ENCODE measurements around the gene RIN3.

- TF ChIP-seq POLR2A (IDR thresholded peaks at IDR 0.05; ENCODE audit: low read depth, low read length) (no peak), BHLHE40 (IDR thresholded peaks at IDR 0.05; ENCODE audit: borderline replicate concordance in 1 of 2, low read depth in 2 of 2, low read length in 1 of 2) (no peak), NR2C1 (IDR thresholded peaks at IDR 0.05) (no peak), STAT1 (conservative IDR thresholded peaks at IDR 0.05) (no peak), CTCF (IDR thresholded peaks at IDR 0.05 in 2 of 3, conservative IDR thresholded peaks at IDR 0.05 in 1 of 3; ENCODE audit: control insufficient read depth in 2 of 3, extremely low read depth in 1 of 3, insufficient read depth in 1 of 3, low read depth in 3 of 3, low read length in 3 of 3) (no peak), USF2 (IDR thresholded peaks at IDR 0.05; ENCODE audit: borderline replicate concordance, low read depth, low read length) (no peak), GABPA (IDR thresholded peaks at IDR 0.05; ENCODE audit: low read depth) (no peak), ATF3 (IDR thresholded peaks at IDR 0.05; ENCODE audit: borderline replicate concordance, extremely low read depth, low read depth, low read length) (no peak), FOXM1 (IDR thresholded peaks at IDR 0.05; ENCODE audit: low read depth, low read length) (no peak), ZSCAN29 (IDR thresholded peaks at IDR 0.05) (no peak), ETV6 (conservative IDR thresholded peaks at IDR 0.05 in 1 of 2, IDR thresholded peaks at IDR 0.05 in 1 of 2; ENCODE audit: borderline replicate concordance in 1 of 2, low read depth in 1 of 2) (no peak), ESRRA (IDR thresholded peaks at IDR 0.05; ENCODE audit: low read length) (no peak), YY1 (IDR thresholded peaks at IDR 0.05; ENCODE audit: low read depth, low read length) (no peak), PML (IDR thresholded peaks at IDR 0.05; ENCODE audit: low read length) (no peak)
These were observed 50.9 kb downstream of the RIN3 start for GRCh38 chr14:92564344-92565039.
